Suprapubic skin (tissue), 4 donors: ENCODE data around the gene SLC6A18. TPM values are rescaled to one million over a fixed set of nuclear protein-coding genes. Genes with fewer than 3 reads are reported as not detected.

Experiments
- DNase-seq, 2 donors: peaks; one replicate each; pipeline ENCODE4 v3.0.0-alpha.2; 2019; ENCODE audit warnings: low spot score in 2 of 2
- H3K27ac ChIP-seq: fragments of 200-600 bp; sonication (generic); one replicate; pipeline ENCODE4 v1.5.1; 2019
- H3K27me3 ChIP-seq: fragments of 200-600 bp; sonication (generic); one replicate; pipeline ENCODE4 v1.5.1; 2019
- H3K36me3 ChIP-seq: fragments of 200-600 bp; sonication (generic); one replicate; pipeline ENCODE4 v1.5.1; 2019
- H3K4me1 ChIP-seq: fragments of 200-600 bp; sonication (generic); one replicate; pipeline ENCODE4 v1.5.1; 2019
- H3K4me3 ChIP-seq: fragments of 200-600 bp; sonication (generic); one replicate; pipeline ENCODE4 v1.5.1; 2019; ENCODE audit warnings: mild to moderate bottlenecking
- H3K9me3 ChIP-seq: fragments of 200-600 bp; sonication (generic); one replicate; pipeline ENCODE4 v1.5.1; 2019
- EP300 ChIP-seq: sonication (generic); formaldehyde crosslinking; IDR thresholded peaks from one replicate; pipeline ENCODE4 v1.6.1; 2017; ENCODE audit warnings: antibody characterized with exemption
- POLR2A ChIP-seq, 2 donors: fragments of 450-650 bp; IDR thresholded peaks; one replicate each; pipeline ENCODE4 v1.6.1; 2017; ENCODE audit warnings: antibody characterized with exemption in 2 of 2, mild to moderate bottlenecking in 2 of 2, moderate library complexity in 2 of 2
- POLR2AphosphoS5 ChIP-seq, 3 donors: sonication (generic); formaldehyde crosslinking; IDR thresholded peaks; one replicate each; pipeline ENCODE4 v1.6.1; 2017; ENCODE audit warnings: antibody characterized with exemption in 3 of 3
- WGBS: methylation state at CpG from one replicate; pipeline ENCODE4 v1.1.5; 2018; 5-methylcytosine and 5-hydroxymethylcytosine counted together
- total RNA-seq, 4 donors: library from RNA; depleted of rRNA; stranded (reverse); fragments of >200 nt; gene quantifications; one replicate each; pipeline ENCODE4 v1.1.0, GENCODE V29; 2016
- TF ChIP-seq, protein P1 (sequence below), 2 donors: fragments of 200-600 bp in 1 of 2; fragments of 450-650 bp in 1 of 2; sonication (generic) in 1 of 2; IDR thresholded peaks; one replicate each; pipeline ENCODE4 v1.5.1; 2016 to 2019; ENCODE audit warnings: antibody characterized with exemption in 2 of 2, mild to moderate bottlenecking in 1 of 2, moderate library complexity in 1 of 2

The SLC6A18 gene
- total RNA-seq, 4 donors from 2014 or later: not detected

DNA sequence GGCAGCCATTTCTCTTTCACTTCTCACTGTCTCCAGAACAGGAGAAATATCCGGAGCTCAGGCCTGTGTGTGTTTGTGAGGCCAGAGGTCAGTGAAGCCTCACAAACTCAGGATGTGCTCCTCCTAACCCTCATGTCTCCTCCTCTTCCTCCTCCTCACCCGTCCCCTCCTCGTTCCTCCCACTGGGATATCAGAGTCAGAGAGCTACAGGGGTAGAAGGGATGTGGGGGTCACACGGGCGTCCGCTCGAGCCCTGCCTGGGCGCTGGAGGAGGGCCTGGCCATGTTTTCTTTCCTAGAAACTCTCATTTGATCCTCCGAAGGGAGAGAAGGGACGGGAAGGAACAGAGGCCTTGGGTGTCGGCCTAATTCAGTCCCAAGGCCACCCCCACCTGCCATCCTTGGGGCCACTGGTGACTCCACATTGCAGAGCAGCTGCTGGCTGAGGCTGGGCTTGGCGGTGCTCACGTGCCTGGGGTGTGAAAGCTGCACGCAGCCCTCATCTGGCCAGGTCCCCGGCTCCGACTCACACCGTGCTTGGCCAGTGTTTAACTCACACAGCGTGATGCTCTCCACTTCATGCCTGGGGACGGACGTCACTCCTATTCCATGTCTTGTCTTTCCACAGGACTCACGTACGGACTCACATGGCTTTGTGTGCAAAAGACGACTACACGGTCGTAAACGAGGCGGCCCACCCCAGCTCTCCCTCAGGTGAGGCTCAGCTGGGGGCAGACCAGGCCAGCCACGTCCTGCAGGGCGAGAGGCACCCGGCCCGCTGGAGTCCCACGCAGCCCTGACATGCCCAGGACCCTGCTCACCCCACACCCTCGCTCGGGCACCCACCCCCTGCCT is 46.4 kb upstream of the SLC6A18 start:
- 80% methylated on average over 2 of the region's 34 CpGs for WGBS
- no peaks in the 10 kb centered on the region for H3K4me1 ChIP-seq
- no peaks in the 10 kb centered on the region for H3K36me3 ChIP-seq
- H3K4me3 ChIP-seq: no peak overlapping the region
- no peak for DNase-seq
- peaks cover 13% of the 10 kb centered on the region for H3K27me3 ChIP-seq
- H3K27ac ChIP-seq: no peak overlapping the region
- no peaks in the 10 kb centered on the region for H3K9me3 ChIP-seq
- TF ChIP-seq EP300 (no peak), POLR2A (IDR thresholded peaks at IDR 0.05) (no peak), POLR2AphosphoS5 (IDR thresholded peaks at IDR 0.05) (no peak)
- TF ChIP-seq, protein P1, sequence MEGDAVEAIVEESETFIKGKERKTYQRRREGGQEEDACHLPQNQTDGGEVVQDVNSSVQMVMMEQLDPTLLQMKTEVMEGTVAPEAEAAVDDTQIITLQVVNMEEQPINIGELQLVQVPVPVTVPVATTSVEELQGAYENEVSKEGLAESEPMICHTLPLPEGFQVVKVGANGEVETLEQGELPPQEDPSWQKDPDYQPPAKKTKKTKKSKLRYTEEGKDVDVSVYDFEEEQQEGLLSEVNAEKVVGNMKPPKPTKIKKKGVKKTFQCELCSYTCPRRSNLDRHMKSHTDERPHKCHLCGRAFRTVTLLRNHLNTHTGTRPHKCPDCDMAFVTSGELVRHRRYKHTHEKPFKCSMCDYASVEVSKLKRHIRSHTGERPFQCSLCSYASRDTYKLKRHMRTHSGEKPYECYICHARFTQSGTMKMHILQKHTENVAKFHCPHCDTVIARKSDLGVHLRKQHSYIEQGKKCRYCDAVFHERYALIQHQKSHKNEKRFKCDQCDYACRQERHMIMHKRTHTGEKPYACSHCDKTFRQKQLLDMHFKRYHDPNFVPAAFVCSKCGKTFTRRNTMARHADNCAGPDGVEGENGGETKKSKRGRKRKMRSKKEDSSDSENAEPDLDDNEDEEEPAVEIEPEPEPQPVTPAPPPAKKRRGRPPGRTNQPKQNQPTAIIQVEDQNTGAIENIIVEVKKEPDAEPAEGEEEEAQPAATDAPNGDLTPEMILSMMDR (IDR thresholded peaks at IDR 0.05): no peak

DNA sequence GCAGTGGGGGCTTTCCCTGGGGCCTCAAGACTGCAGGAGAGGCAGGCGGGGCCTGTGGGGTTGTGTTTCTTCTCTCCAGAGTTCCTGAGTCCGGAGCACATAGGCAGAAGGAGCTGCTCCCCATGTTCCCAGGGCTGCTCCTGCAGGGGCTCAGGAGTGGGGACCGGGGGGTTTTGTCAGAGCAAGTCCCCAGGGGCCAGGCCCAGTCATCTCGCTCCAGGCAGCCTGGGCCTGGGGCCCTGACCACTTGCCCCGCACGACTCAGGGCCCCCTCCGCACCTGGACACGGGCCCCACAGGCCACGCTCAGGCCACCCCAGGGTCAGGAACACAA is 45.8 kb upstream of the SLC6A18 start:
- Histone ChIP-seq H3K27ac (no peak overlapping the region), H3K36me3 (no peaks in the 10 kb centered on the region), H3K4me1 (no peaks in the 10 kb centered on the region), H3K9me3 (no peaks in the 10 kb centered on the region), H3K4me3 (no peak overlapping the region), H3K27me3 (peaks cover 16% of the 10 kb centered on the region)
- no peak for TF ChIP-seq EP300
- TF ChIP-seq POLR2AphosphoS5 (IDR thresholded peaks at IDR 0.05): no peak
- WGBS: 88% methylated on average over 3 of the region's 9 CpGs
- DNase-seq: no peak

DNA sequence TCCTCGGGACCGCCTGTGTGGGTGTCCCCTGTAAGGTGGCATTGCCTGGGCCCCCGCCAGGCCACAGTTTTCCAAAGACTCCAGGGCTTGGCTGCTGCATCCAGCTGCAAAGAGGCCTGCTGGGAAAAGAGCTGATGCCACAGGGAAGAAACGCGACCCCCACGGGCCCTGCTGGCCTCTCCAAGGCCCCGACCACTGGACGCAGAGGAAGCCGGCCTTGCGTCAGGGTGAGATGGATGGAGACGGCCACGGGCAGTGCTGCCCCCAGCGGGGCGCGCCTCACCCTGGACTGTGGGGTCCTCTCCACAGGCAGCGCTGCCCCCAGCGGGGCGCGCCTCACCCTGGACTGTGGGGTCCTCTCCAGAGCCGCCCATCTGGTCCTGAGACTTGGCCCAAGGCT is 45.1 kb upstream of the SLC6A18 start:
- H3K27me3 ChIP-seq: peaks cover 16% of the 10 kb centered on the region
- no peaks in the 10 kb centered on the region for H3K4me1 ChIP-seq
- no peak overlapping the region for H3K27ac ChIP-seq
- no CpG with 5 or more reads among the region's 20 CpGs for WGBS
- H3K9me3 ChIP-seq: no peaks in the 10 kb centered on the region
- no peak for TF ChIP-seq POLR2A (IDR thresholded peaks at IDR 0.05)
- TF ChIP-seq, protein P1 (IDR thresholded peaks at IDR 0.05): no peak
- no peak for TF ChIP-seq EP300
- no peak for TF ChIP-seq POLR2AphosphoS5 (IDR thresholded peaks at IDR 0.05)
- no peaks in the 10 kb centered on the region for H3K36me3 ChIP-seq
- no peak for DNase-seq
- H3K4me3 ChIP-seq: no peak overlapping the region

DNA sequence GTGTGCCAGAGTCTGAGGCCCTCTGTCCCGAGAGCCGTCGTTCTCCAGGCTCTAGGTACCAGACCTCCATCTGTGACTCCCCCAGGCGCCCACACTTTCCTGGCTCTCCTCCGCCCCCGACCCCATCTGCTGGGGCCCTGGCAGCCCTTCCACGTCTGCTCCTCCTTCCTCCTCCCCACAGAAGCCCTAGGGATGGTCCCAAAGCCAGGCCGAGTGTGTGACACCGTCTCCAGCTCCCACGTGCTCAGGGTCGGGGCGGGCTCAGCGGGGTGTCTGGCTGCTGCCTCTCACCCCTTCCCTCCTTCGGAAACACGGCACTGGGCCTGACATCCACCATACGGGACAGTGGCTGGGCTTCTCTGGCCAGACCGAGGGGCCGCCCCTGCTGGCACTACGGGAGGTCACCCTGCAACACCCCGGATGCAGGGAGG is 44.3 kb upstream of the SLC6A18 start:
- Histone ChIP-seq H3K4me1 (no peaks in the 10 kb centered on the region), H3K27me3 (peaks cover 16% of the 10 kb centered on the region), H3K36me3 (no peaks in the 10 kb centered on the region), H3K27ac (no peak overlapping the region), H3K9me3 (no peaks in the 10 kb centered on the region), H3K4me3 (no peak overlapping the region)
- TF ChIP-seq EP300 (no peak), POLR2A (IDR thresholded peaks at IDR 0.05) (no peak), POLR2AphosphoS5 (IDR thresholded peaks at IDR 0.05) (no peak)
- TF ChIP-seq, protein P1 (IDR thresholded peaks at IDR 0.05): no peak
- 73% methylated on average over 16 of the region's 20 CpGs for WGBS
- DNase-seq: no peak

DNA sequence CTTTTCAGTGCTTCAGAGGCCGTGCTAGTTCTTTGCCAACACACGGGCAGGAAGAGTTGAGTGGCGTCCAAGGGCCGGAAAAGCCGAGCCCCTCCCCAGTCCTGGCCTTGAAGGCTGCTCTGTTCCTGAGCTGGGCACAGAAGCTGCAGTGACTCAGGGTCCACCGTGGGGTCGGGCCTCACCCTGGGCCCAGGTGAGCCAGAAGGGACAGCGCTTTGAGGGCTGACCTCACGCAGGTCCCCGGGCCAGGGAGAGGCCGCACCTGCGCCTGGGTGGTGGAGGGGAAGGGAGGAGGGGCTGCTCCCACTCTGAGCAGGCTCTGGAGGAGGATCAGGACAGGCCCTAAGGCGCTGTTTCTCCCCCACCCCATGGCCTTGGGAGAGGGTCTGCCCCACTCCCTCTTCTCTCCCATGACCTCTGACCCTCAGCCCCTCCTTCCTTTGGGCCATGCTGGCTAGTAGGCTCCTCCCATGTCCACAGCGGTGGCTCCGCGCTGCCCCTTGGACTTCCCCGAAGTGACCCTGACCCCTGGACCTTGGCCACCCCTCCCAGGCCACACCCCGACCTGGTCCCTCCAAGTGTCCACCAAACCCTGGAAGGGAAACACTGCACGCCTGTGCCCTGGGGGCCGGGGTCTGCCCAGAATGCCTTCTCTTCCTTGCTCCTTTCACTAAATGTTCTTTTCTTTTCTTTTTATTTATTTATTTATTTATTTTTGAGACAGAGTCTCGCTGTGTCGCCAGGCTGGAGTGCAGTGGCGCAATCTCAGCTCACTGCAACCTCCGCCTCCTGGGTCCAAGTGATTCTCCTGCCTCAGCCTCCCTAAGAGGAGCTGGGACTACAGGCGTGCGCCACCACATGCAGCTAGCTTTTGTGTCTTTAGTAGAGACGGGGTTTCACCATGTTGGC is 43.5 kb upstream of the SLC6A18 start:
- H3K27me3 ChIP-seq: peaks cover 18% of the 10 kb centered on the region
- no peak for TF ChIP-seq POLR2AphosphoS5 (IDR thresholded peaks at IDR 0.05)
- no peak for TF ChIP-seq POLR2A (IDR thresholded peaks at IDR 0.05)
- no peak for TF ChIP-seq EP300
- TF ChIP-seq, protein P1 (IDR thresholded peaks at IDR 0.05): no peak
- no peak overlapping the region for H3K4me3 ChIP-seq
- no peaks in the 10 kb centered on the region for H3K36me3 ChIP-seq
- WGBS: 88% methylated on average over 15 of the region's 27 CpGs
- H3K9me3 ChIP-seq: no peaks in the 10 kb centered on the region
- H3K4me1 ChIP-seq: no peaks in the 10 kb centered on the region
- no peak overlapping the region for H3K27ac ChIP-seq
- DNase-seq: no peak
